IPS-18c (cell line): Measurements from ENCODE around the gene ARHGEF40.

ENCODE experiments used
- H3K4me3 ChIP-seq: 2 replicates; pipeline ENCODE4 v1.7.0; 2013; ENCODE audit warnings: low read depth, mild to moderate bottlenecking, low read length, moderate library complexity; ENCODE audit not compliant: insufficient read depth
- H3K9me3 ChIP-seq: one replicate; pipeline ENCODE4 v1.6.1; 2013; ENCODE audit warnings: mild to moderate bottlenecking, low read length, moderate library complexity; ENCODE audit not compliant: control insufficient read depth, insufficient read depth

The ARHGEF40 gene

DNA sequence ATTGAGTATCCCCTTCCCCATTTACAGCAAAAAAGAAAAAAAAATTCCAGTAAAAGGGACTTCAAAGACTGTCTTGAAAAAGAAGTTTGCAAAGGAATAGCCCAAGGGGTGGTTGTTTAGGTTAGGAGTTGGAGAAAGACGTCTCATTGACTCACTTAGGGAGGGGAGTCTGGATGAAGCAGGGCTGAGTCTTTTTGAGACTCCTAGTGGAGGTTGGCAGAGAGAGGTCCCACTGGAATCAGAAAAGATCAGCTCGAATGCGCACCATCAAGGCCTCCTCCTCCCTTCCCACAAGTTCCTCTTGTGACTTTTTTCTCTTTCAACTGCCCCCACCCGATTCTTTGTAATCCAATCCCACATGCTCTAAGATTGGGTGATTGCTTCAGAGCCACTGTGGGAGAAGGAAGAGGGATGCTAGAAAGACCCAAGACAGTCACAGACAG, 1.9 kb downstream of the ARHGEF40 start:
- peak overlapping the region; percentile 87; the same call in 1 of the 2 replicates for H3K4me3 ChIP-seq
- H3K9me3 ChIP-seq, result no peaks in the 10 kb centered on the region

DNA sequence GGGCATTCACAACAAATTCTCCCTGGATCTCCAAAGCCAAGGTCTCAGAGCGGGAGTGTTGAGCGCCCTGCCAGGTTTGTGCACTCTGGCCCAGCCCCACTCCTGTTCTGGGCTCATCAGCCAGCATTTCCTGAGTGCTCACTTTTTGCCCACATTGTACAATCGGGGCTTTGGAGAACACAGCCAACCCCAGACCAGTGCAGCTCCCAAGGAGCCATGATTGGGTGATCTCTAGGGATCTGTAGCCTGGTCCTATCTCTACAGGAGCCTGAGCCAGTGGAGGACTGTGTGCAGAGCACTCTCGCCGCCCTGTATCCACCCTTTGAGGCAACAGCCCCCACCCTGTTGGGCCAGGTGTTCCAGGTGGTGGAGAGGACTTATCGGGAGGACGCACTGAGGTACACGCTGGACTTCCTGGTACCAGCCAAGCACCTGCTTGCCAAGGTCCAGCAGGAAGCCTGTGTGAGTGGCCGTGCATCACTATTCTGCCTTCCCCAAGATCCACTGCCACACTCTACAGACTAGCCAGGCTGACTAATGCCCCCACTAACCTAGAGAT, 2.8 kb downstream of the ARHGEF40 start:
- Histone ChIP-seq H3K4me3 (no peak overlapping the region), H3K9me3 (no peaks in the 10 kb centered on the region)

GRCh38 chr14:21073921-21074320, 3.8 kb downstream of the ARHGEF40 start:
- no peak overlapping the region for H3K4me3 ChIP-seq

GRCh38 chr14:21074398-21075272, 4.5 kb downstream of the ARHGEF40 start:
- Histone ChIP-seq H3K4me3 (no peak overlapping the region), H3K9me3 (no peaks in the 10 kb centered on the region)

More at GRCh38 chr14:21073921-21074320, 3.8 kb downstream of the ARHGEF40 start:
- H3K9me3 ChIP-seq, result no peaks in the 10 kb centered on the region

DNA sequence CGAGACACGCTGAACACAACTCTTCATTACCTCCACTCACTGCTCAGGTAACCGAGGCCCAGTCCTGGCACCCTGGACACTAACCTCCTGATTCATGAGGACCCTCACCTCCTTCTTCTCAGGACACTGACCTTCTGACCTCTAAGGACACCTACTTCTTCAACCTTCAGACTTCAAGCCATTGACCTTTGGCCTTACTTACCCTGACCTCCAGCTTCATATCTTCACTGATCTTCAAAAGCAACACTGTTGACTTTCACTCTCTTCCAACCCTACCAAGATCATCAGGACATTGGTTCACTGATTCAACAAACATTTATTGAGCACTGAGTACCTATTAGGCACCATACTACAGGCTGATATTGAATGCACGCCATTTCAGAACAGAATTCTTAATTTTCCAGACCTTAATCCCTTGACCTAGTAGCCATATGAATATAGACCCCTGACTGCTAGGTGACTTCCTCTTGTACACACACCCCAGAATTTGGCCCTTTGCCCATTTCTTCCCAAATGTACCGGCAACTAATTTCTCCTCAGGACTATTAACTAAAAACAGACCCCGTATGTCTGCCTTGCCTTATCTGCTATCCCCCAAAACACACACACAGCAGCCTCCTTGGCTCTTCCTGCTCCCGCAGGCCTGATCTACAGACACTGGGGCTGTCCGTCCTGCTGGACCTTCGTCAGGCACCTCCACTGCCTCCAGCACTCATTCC, 5.8 kb downstream of the ARHGEF40 start:
- no peak overlapping the region for H3K4me3 ChIP-seq
- no peaks in the 10 kb centered on the region for H3K9me3 ChIP-seq

DNA sequence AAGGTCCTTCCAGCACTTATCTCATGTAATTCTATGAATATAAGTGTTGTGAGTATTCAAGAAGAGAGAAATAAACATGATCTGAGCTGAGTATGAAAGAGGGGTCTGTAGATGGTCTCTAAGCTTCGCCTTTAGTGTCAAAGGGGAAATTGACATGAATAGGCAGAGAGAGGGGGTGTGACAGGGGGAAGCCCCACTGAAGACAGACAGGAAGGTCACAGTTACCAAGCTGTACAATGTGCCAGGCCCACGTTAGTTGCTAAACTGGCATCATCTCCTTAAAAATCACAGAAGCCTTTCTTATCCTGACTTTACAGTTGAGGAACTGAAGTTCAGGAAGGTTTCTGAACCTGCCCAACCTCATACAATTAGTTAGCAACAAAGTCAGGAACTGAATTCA, 7.6 kb downstream of the ARHGEF40 start:
- Histone ChIP-seq H3K9me3 (peaks cover 2% of the 10 kb centered on the region), H3K4me3 (no peak overlapping the region)

DNA sequence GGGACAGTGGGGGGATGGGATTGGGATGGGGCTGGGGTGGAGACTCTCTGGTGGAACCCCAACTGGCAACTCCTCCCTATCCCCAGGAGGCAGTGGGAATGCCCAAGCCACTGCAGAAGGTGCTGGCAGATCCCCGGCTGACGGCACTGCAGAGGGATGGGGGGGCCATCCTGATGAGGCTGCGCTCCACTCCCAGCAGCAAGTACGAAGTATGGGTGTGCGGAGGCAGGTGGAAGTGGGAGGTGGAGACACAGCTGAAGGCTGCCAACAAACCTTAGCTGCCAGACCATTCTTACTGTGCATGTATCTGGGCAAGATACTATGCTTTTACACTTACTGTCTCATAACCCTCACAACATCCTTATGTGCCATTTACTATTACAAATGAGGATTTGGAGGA, 8.2 kb downstream of the ARHGEF40 start:
- Histone ChIP-seq H3K4me3 (no peak overlapping the region), H3K9me3 (peaks cover 2% of the 10 kb centered on the region)

DNA sequence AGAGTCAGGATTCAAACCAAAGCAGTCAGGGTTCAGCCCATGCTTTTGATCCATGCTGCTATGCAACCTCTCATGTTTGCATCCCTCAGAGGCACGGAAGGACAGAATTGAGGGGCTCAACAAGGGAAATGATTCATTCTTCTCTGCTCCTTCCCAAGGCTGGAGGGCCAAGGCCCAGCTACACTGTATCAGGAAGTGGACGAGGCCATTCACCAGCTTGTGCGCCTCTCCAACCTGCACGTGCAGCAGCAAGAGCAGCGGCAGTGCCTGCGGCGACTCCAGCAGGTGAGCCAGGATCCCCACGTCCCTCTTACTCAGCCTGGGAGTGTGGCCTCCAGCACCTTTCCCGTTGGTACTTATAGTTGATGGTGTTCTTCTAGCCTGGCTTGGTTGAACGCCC, 8.6 kb downstream of the ARHGEF40 start:
- Histone ChIP-seq H3K9me3 (peaks cover 2% of the 10 kb centered on the region), H3K4me3 (no peak overlapping the region)

DNA sequence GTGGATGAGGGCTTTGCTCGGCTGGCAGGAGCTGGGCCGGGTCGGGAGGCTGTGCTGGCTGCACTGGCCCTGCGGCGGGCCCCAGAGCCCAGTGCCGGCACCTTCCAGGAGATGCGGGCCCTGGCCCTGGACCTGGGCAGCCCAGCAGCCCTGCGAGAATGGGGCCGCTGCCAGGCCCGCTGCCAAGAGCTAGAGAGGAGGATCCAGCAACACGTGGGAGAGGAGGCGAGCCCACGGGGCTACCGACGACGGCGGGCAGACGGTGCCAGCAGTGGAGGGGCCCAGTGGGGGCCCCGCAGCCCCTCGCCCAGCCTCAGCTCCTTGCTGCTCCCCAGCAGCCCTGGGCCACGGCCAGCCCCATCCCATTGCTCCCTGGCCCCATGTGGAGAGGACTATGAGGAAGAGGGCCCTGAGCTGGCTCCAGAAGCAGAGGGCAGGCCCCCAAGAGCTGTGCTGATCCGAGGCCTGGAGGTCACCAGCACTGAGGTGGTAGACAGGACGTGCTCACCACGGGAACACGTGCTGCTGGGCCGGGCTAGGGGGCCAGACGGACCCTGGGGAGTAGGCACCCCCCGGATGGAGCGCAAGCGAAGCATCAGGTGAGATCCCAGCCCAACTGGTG, 11.5 kb downstream of the ARHGEF40 start:
- H3K4me3 ChIP-seq, result no peak overlapping the region

GRCh38 chr14:21083565-21084325, 13.6 kb downstream of the ARHGEF40 start:
- Histone ChIP-seq H3K4me3 (no peak overlapping the region), H3K9me3 (peaks cover 2% of the 10 kb centered on the region)

More for the DNA sequence above, 11.5 kb downstream of the ARHGEF40 start:
- H3K9me3 ChIP-seq, result peaks cover 2% of the 10 kb centered on the region

DNA sequence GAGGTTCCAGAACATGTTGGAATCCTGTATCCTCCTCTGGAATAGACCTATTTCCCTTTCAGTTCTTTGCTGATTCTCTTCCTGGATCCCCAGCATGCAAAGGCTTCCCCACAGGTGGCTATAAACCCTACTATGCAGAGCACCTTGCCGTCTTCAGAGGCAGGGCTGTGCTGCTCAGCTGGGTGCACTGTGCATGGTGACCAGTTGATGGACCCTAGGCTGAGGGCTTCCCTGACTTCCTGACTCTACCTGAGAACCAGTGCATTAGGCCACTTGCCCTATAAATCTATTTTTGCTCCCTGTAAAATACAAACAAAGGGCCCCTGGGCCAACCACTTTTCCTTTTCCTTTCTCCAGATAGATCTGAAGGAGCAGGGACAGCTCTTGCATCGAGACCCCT, 14.3 kb downstream of the ARHGEF40 start:
- Histone ChIP-seq H3K4me3 (no peak overlapping the region), H3K9me3 (peaks cover 2% of the 10 kb centered on the region)

GRCh38 chr14:21084998-21085853, 15.1 kb downstream of the ARHGEF40 start:
- Histone ChIP-seq H3K4me3 (no peak overlapping the region), H3K9me3 (peaks cover 2% of the 10 kb centered on the region)

GRCh38 chr14:21086908-21087293, 16.8 kb downstream of the ARHGEF40 start:
- peaks cover 1% of the 10 kb centered on the region for H3K9me3 ChIP-seq
- no peak overlapping the region for H3K4me3 ChIP-seq

GRCh38 chr14:21087294-21088091, 17.4 kb downstream of the ARHGEF40 start:
- no peak overlapping the region for H3K4me3 ChIP-seq
- H3K9me3 ChIP-seq, result no peaks in the 10 kb centered on the region

- no peak overlapping the region for H3K4me3 ChIP-seq
- H3K9me3 ChIP-seq, result no peaks in the 10 kb centered on the region
These were observed 18.6 kb downstream of the ARHGEF40 start for GRCh38 chr14:21088687-21089086.
